ENCODE measurements around the gene PGLYRP1. TPM values are rescaled to one million over a fixed set of nuclear protein-coding genes. Genes with fewer than 3 reads are reported as not detected.

The PGLYRP1 gene
- total RNA-seq, 1 donor from 2014 or later, result not detected

DNA sequence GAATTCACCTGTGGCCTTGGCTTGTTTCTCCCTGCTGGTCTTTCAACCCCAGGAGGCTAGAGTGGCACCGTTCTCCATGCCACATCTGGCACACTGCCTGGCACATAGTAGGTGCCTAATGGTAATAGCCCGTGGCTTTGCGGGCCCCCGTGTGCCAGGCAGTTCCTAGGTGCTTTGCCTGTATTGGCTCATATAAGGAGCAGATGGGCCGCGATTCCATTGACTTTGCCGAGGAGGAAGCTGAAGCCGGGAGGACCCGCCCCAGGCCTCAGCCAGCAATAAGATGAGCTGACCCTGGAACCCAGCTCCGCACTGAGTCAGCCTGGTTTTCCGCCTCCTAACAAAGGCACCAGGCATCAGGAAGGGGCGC, 807 bp downstream of the PGLYRP1 start:
- H3K9me3 ChIP-seq (ENCODE audit: insufficient read depth, low read depth, low read length), result no peaks in the 10 kb centered on the region
- peaks cover 5% of the 10 kb centered on the region for H3K9me3 Mint-ChIP-seq (ENCODE audit: unreplicated experiment)
- no peak overlapping the region for H3K4me3 Mint-ChIP-seq (ENCODE audit: unreplicated experiment)
- peaks cover 11% of the 10 kb centered on the region for H3K27me3 ChIP-seq (ENCODE audit: insufficient read depth, low read length)
- peaks cover 10% of the 10 kb centered on the region for H3K27me3 Mint-ChIP-seq (ENCODE audit: low read depth, unreplicated experiment)
- H3K4me2 ChIP-seq (ENCODE audit: low read length), result no peak overlapping the region
- no peak for DNase-seq (ENCODE audit: low read depth)
- H3K36me3 Mint-ChIP-seq (ENCODE audit: low read depth, unreplicated experiment), result peaks cover 17% of the 10 kb centered on the region
- H3K27ac ChIP-seq (ENCODE audit: low read depth, low read length), result no peak overlapping the region
- no peak for FAIRE-seq
- H2AFZ ChIP-seq (ENCODE audit: low read depth, low read length), result no peak overlapping the region
- peaks cover 29% of the 10 kb centered on the region for H4K20me1 ChIP-seq (ENCODE audit: insufficient read depth, low read length)
- H3K4me3 ChIP-seq (ENCODE audit: insufficient read depth, low read depth, low read length), result no peak overlapping the region
- no peaks in the 10 kb centered on the region for H3K79me2 ChIP-seq (ENCODE audit: insufficient read depth, low read length)
- H3K36me3 ChIP-seq (ENCODE audit: insufficient read depth, low read length), result no peaks in the 10 kb centered on the region
- peaks cover under 1% of the 10 kb centered on the region for H3K4me1 ChIP-seq (ENCODE audit: insufficient read depth, low read length)
- H3K4me1 Mint-ChIP-seq (ENCODE audit: low read depth, unreplicated experiment), result no peaks in the 10 kb centered on the region
- H3K9ac ChIP-seq (ENCODE audit: low read length), result no peak overlapping the region
- H3K27ac Mint-ChIP-seq (ENCODE audit: unreplicated experiment), result no peak overlapping the region
- TF ChIP-seq, protein P1, sequence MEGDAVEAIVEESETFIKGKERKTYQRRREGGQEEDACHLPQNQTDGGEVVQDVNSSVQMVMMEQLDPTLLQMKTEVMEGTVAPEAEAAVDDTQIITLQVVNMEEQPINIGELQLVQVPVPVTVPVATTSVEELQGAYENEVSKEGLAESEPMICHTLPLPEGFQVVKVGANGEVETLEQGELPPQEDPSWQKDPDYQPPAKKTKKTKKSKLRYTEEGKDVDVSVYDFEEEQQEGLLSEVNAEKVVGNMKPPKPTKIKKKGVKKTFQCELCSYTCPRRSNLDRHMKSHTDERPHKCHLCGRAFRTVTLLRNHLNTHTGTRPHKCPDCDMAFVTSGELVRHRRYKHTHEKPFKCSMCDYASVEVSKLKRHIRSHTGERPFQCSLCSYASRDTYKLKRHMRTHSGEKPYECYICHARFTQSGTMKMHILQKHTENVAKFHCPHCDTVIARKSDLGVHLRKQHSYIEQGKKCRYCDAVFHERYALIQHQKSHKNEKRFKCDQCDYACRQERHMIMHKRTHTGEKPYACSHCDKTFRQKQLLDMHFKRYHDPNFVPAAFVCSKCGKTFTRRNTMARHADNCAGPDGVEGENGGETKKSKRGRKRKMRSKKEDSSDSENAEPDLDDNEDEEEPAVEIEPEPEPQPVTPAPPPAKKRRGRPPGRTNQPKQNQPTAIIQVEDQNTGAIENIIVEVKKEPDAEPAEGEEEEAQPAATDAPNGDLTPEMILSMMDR (IDR thresholded peaks at IDR 0.05; ENCODE audit: insufficient read depth, low read depth, low read length), result no peak
- TF ChIP-seq EZH2 (IDR thresholded peaks at IDR 0.05; ENCODE audit: insufficient read depth, low read length), result no peak

DNA sequence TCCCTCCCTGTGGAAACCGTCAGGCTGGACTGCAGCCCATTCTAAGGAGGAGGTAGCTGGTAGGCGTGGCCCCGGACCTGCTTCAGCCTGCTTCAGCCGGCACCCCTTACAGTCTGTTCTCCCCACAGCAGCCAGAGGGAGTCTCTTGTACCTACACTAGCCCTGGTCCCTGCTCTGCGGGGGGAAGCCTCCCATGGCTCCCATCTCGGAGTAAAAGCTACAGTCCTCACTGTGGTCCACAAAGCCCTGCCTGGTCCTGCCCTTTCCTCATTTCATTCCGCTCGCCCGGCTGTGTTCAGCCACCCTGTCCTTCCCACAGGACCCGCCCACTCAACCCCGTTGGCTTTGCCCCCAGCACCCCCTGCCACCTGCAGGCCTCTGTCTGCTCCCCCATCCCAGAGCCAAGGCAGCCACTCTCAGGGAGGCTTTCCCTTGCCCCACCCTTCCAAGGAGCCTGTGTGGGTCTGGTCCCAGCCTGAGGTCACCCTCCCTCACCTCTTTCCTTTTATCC, 1.3 kb downstream of the PGLYRP1 start:
- peaks cover 5% of the 10 kb centered on the region for H3K9me3 Mint-ChIP-seq (ENCODE audit: unreplicated experiment)
- H3K27ac ChIP-seq (ENCODE audit: low read depth, low read length), result no peak overlapping the region

DNA sequence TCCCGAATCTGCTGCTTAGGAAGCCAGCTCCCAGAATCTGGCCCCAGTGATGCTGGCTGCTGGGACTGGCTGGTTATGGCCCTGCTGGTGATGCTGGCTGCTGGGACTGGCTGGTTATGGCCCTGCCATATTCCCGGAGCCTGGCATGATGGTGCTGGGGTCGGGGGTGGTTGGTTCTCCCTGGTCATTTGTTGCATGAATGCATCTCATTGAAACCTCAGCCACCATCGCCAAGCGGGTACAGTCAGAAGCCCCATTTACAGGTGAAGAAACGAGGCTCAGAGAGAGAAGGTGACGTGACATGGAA, 2.1 kb downstream of the PGLYRP1 start:
- Mint-ChIP-seq H3K27ac (ENCODE audit: unreplicated experiment) (no peak overlapping the region), H3K36me3 (ENCODE audit: low read depth, unreplicated experiment) (peaks cover 9% of the 10 kb centered on the region), H3K4me1 (ENCODE audit: low read depth, unreplicated experiment) (no peaks in the 10 kb centered on the region), H3K27me3 (ENCODE audit: low read depth, unreplicated experiment) (peaks cover 15% of the 10 kb centered on the region), H3K4me3 (ENCODE audit: unreplicated experiment) (no peak overlapping the region), H3K9me3 (ENCODE audit: unreplicated experiment) (no peaks in the 10 kb centered on the region)
- H3K4me3 ChIP-seq (ENCODE audit: insufficient read depth, low read depth, low read length), result no peak overlapping the region
- no peak for TF ChIP-seq EZH2 (IDR thresholded peaks at IDR 0.05; ENCODE audit: insufficient read depth, low read length)
- TF ChIP-seq, protein P1 (IDR thresholded peaks at IDR 0.05; ENCODE audit: insufficient read depth, low read depth, low read length), result no peak
- H3K27ac ChIP-seq (ENCODE audit: low read depth, low read length), result no peak overlapping the region
- peaks cover 18% of the 10 kb centered on the region for H3K27me3 ChIP-seq (ENCODE audit: insufficient read depth, low read length)
- H3K4me1 ChIP-seq (ENCODE audit: insufficient read depth, low read length), result peaks cover 10% of the 10 kb centered on the region
- H4K20me1 ChIP-seq (ENCODE audit: insufficient read depth, low read length), result peaks cover 38% of the 10 kb centered on the region
- H3K9me3 ChIP-seq (ENCODE audit: insufficient read depth, low read depth, low read length), result no peaks in the 10 kb centered on the region
- no peaks in the 10 kb centered on the region for H3K36me3 ChIP-seq (ENCODE audit: insufficient read depth, low read length)
- H2AFZ ChIP-seq (ENCODE audit: low read depth, low read length), result no peak overlapping the region
- H3K4me2 ChIP-seq (ENCODE audit: low read length), result no peak overlapping the region
- no peak overlapping the region for H3K9ac ChIP-seq (ENCODE audit: low read length)
- no peak for DNase-seq (ENCODE audit: low read depth)
- no peak for FAIRE-seq
- H3K79me2 ChIP-seq (ENCODE audit: insufficient read depth, low read length), result no peaks in the 10 kb centered on the region

More for the DNA sequence above, 1.3 kb downstream of the PGLYRP1 start:
- H3K79me2 ChIP-seq (ENCODE audit: insufficient read depth, low read length), result no peaks in the 10 kb centered on the region
- H3K9me3 ChIP-seq (ENCODE audit: insufficient read depth, low read depth, low read length), result no peaks in the 10 kb centered on the region
- no peaks in the 10 kb centered on the region for H3K36me3 ChIP-seq (ENCODE audit: insufficient read depth, low read length)
- H3K27ac Mint-ChIP-seq (ENCODE audit: unreplicated experiment), result no peak overlapping the region
- peaks cover 31% of the 10 kb centered on the region for H4K20me1 ChIP-seq (ENCODE audit: insufficient read depth, low read length)
- DNase-seq (ENCODE audit: low read depth) (no peak), FAIRE-seq (no peak)
- no peak overlapping the region for H3K4me3 Mint-ChIP-seq (ENCODE audit: unreplicated experiment)
- H3K4me2 ChIP-seq (ENCODE audit: low read length), result no peak overlapping the region
- peaks cover 2% of the 10 kb centered on the region for H3K4me1 ChIP-seq (ENCODE audit: insufficient read depth, low read length)
- no peak overlapping the region for H3K9ac ChIP-seq (ENCODE audit: low read length)
- H2AFZ ChIP-seq (ENCODE audit: low read depth, low read length), result no peak overlapping the region
- H3K27me3 Mint-ChIP-seq (ENCODE audit: low read depth, unreplicated experiment), result peaks cover 12% of the 10 kb centered on the region
- no peak overlapping the region for H3K4me3 ChIP-seq (ENCODE audit: insufficient read depth, low read depth, low read length)
- H3K27me3 ChIP-seq (ENCODE audit: insufficient read depth, low read length), result peaks cover 11% of the 10 kb centered on the region
- H3K4me1 Mint-ChIP-seq (ENCODE audit: low read depth, unreplicated experiment), result no peaks in the 10 kb centered on the region
- no peak for TF ChIP-seq EZH2 (IDR thresholded peaks at IDR 0.05; ENCODE audit: insufficient read depth, low read length)
- TF ChIP-seq, protein P1 (IDR thresholded peaks at IDR 0.05; ENCODE audit: insufficient read depth, low read depth, low read length), result no peak
- H3K36me3 Mint-ChIP-seq (ENCODE audit: low read depth, unreplicated experiment), result peaks cover 17% of the 10 kb centered on the region

All from astrocyte (in vitro differentiated cells and primary cell).